H1 (cell line): ENCODE measurements around the gene MYOD1. TPM values are rescaled to one million over a fixed set of nuclear protein-coding genes. Genes with fewer than 3 reads are reported as not detected.

Experiments used
- BACH1 ChIP-seq: IDR thresholded peaks from 2 replicates; pipeline ENCODE4 v1.6.1; 2012; ENCODE audit warnings: low read length, improper control_type of control experiment
- JUN ChIP-seq: IDR thresholded peaks from 2 replicates; pipeline ENCODE4 v1.6.1; 2011; ENCODE audit warnings: low read depth, mild to moderate bottlenecking, improper control_type of control experiment, low read length
- MAFK ChIP-seq: IDR thresholded peaks from 2 replicates; pipeline ENCODE4 v1.6.1; 2012; ENCODE audit warnings: low read depth, mild to moderate bottlenecking, improper control_type of control experiment, low read length
- polyA plus RNA-seq, 7 experiments: library from polyadenylated mRNA; depleted of rRNA in 3 of 7; stranded (reverse) in 5 of 7; unstranded in 2 of 7; fragments of >200 nt in 5 of 7; fragments of 200-250 nt in 2 of 7; gene quantifications; 1 replicate in 5 of 7; 2 replicates in 1 of 7; 4 replicates in 1 of 7; pipeline versions ENCODE4 v1.2.1 to v1.2.3, GENCODE V29; 2011 to 2013; ENCODE audit warnings: missing spikeins in 2 of 7, mixed read lengths in 2 of 7
- total RNA-seq: library from RNA; stranded (reverse); fragmentation: NEBNext Ultra II Directional; extraction: Animal tissue kit (Norgen Biotek cat#: 25700); gene quantifications from 2 replicates; pipeline ENCODE4 v1.2.1, GENCODE V29; 2021
- TF ChIP-seq, protein P1 (sequence below), 3 experiments: IDR thresholded peaks; 1 replicate in 2 of 3; 2 replicates in 1 of 3; pipeline versions ENCODE4 v1.5.1 to v1.6.1; 2011; ENCODE audit warnings: low read length in 3 of 3, mild to moderate bottlenecking in 3 of 3, inconsistent platforms in 2 of 3, low read depth in 1 of 3, moderate library complexity in 1 of 3; ENCODE audit not compliant: insufficient read depth in 1 of 3; ENCODE audit errors: control extremely low read depth in 1 of 3

MYOD1 gene
- total and polyA plus RNA-seq, 2 of the 8 experiments (the other 6 are each of a cell fraction or from before 2014, with no cell fraction given) = not detected

DNA sequence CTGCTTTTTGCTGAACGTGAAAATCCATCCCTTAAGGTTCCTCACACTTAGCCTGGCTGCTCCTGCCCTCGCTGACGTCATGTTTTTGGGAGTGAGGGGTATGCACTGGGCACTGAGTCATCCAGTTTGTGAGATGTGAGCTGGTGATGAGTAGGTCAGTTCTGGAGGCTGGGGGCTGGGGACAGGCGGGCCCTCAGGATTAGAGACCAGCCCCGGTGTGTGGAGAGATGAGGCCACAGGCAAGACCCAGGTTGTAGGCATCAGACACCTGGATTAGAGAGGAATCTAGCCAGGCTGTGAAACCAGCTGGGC lies 24.4 kb downstream of the MYOD1 start (continued):
- TF ChIP-seq, protein P1, sequence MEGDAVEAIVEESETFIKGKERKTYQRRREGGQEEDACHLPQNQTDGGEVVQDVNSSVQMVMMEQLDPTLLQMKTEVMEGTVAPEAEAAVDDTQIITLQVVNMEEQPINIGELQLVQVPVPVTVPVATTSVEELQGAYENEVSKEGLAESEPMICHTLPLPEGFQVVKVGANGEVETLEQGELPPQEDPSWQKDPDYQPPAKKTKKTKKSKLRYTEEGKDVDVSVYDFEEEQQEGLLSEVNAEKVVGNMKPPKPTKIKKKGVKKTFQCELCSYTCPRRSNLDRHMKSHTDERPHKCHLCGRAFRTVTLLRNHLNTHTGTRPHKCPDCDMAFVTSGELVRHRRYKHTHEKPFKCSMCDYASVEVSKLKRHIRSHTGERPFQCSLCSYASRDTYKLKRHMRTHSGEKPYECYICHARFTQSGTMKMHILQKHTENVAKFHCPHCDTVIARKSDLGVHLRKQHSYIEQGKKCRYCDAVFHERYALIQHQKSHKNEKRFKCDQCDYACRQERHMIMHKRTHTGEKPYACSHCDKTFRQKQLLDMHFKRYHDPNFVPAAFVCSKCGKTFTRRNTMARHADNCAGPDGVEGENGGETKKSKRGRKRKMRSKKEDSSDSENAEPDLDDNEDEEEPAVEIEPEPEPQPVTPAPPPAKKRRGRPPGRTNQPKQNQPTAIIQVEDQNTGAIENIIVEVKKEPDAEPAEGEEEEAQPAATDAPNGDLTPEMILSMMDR (IDR thresholded peaks at IDR 0.05; ENCODE audit: control extremely low read depth in 1 of 3, insufficient read depth in 1 of 3, low read depth in 1 of 3, low read length in 3 of 3) = no peak
- TF ChIP-seq BACH1 = no peak
- TF ChIP-seq MAFK = no peak
- TF ChIP-seq JUN = no peak
- TF ChIP-seq, all 59 proteins: peak for 0
